GM19438 (cell line): ENCODE results near the gene ZDHHC14.
A peak's percentile ranks its signal among the peaks of the same experiment; 100 is the strongest.

ENCODE experiments used
- ATAC-seq: cut with Tn5 transposase; IDR thresholded peaks from one replicate; pipeline ENCODE4 v1.9.1; 2021; ENCODE audit warnings: low read depth; ENCODE audit not compliant: unreplicated experiment

ZDHHC14 gene

GRCh38 chr6:157525918-157526425, 145.0 kb downstream of the ZDHHC14 start:
- no peak for ATAC-seq

GRCh38 chr6:157527471-157527907, 146.5 kb downstream of the ZDHHC14 start:
- ATAC-seq: peak; percentile 70

DNA sequence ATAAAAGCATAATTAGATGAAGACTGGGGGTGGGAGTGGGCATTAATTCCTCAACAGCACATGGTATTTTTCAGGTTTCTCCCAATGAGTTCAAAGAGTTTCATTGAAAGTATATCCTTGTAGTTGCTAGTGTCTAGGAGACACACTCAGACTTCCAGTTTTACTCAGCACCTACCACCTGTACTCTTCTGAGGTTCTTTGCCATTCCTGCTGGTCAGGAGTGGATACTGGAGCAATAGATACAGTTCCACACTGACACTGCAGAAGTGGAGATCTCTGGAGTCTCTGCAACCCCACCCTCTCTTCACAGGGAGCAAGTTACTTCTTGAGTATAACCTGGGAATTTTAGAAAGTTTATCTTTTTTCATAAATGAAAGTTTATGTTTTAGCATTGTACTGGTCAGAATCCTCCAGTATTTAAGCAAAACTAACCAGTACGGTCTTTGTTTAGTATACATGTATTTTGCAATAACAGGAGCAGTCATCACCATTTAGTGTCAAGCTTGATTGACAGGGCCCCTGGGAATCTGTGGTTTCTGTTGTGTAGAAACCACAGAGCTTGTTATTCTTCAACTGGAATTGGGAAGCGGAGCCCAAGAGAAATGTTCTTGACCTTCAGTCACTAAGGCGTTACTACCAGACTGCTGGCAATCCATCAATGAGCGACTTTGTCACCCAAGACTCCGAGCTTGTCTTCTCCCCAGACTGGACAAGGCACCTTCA, 148.1 kb downstream of the ZDHHC14 start:
- no peak for ATAC-seq

- no peak for ATAC-seq
Measured at GRCh38 chr6:157529654-157530039, 148.7 kb downstream of the ZDHHC14 start.

- no peak for ATAC-seq
Measured at GRCh38 chr6:157530126-157530525, 149.1 kb downstream of the ZDHHC14 start.

DNA sequence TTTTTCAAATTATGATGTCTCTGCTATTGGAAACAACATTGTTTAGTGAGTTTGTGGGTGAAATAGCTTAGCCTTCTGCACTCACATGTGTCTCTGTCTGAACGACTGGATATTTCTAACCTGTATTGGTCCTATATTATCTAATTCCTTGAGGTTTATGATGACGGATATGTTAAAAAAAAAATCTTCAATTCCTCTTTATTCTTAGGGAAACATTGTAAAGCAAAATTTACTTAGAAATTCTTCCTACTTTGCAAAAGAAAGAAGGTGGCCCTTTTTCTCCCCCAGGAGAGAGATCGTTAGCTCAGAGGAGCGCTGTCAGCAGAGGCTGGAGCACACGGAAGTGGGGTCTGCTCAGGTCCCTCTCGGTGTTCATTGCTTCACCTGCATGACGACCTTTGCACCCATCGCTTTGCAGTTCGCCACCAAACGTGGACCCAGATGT, 149.8 kb downstream of the ZDHHC14 start:
- no peak for ATAC-seq

DNA sequence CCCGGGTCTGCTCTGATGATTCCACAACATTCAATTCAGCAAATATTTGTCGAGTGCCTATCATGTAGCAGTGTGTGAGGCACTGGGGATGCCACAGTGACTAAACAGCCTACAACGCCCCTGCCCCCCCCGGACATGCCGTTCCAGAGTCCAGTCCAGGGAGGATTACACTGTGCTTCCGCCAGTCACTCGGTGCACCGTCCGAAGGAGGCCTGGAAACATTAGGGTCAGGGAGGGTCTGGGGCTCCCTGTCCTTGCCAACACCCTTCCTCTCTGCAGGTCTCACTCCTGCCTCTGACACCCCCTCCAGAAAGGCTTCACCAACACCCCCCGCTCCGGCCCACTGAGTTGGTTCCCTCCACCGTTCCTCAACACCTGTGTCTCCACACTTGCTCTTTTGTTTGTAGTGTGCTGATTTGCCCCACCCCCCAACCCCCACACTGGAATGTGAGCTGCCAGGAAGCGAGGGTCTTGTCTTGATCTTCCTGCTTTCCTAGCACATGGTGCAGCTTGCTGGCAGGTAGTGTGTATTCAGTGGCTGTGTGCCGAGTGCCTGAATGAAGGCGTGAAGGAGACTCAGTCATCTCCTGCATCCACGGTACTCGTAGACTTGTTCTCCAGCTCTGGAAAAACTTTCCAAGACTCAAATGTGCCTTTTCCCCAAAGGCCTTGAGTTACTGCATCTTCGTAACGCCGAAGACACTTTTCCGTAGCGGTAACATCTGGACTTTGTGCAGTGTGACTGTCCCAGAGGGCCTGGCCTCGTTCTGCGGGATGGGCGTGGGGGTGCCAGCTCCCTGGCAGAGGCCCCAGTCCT, 150.4 kb downstream of the ZDHHC14 start:
- ATAC-seq: no peak

DNA sequence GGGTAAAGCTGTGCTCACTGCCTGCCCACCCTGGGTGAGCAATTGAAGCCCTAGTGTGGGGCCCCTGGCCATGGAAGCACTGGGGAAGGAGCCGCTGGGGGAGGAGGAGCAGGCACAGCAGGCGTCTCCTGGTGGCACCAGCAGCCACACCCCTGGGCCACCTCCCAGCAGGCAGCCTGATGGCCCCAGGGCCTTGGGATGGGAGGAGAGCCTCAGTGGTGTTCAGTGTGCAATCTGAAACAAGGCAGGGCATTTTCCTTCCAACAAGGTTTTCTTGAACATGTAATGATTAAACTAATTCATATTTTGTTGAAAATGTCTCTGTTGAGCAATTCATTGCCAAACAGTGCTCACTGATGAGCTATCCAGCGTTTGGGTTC, 151.0 kb downstream of the ZDHHC14 start:
- no peak for ATAC-seq

DNA sequence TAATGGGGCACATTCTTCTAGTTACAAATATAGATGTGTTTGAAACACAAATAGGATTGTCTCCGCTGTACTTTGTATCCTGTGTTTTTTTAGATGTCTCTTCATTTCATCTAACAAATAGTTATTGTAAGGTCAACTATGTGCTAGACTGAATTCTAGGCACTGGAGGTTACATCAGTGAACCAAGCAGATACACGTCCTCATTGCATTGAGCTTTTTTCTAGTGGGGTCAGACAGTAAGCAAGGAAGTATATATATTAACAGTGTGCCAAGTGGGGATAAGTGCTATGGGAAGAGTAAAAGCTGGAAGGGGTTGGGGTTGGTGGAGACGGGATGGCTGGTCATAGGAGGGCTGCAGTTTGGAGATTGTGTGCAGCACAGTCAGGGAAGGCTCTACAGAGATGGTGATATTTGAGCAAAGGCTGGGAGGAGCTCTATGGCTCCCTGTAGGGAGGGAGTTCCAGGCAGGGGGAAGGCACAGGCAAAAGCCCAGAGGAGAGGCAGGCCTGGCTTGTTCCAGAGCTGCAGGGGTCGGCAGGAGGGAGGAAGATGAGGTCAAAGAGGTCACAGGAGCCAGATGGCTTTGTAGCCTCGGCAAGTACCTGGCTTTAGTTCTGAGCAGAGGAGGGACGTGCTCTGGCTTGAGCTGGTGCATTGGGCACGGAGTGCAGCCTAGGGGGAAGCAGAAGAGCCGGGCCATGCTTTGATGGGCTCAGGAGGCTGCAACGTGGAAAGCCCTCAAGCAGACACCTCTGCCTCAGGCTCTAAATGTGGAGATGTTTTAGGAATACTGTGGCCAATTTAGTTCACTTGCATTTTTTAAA, 152.3 kb downstream of the ZDHHC14 start:
- ATAC-seq: no peak

- ATAC-seq: no peak
Measured at GRCh38 chr6:157534134-157534871, 153.3 kb downstream of the ZDHHC14 start.

GRCh38 chr6:157534977-157535339, 154.0 kb downstream of the ZDHHC14 start:
- ATAC-seq: no peak

GRCh38 chr6:157535340-157536222, 154.6 kb downstream of the ZDHHC14 start:
- peak; percentile 50 for ATAC-seq

DNA sequence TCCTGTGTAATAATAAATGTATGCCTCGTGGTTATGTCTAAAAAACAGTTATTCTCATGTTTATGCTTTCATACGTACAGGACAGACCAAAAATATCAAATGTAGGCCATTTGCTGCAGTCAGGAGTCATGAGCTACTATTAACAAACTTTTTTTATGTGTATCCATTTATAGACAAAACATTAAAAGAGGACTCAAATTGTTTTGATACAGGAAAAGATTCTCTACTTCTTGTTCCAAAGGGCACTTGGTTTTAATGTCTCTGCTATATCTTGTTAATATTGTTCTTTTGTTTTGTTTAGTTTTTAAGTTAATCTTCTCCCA, 155.2 kb downstream of the ZDHHC14 start:
- no peak for ATAC-seq

DNA sequence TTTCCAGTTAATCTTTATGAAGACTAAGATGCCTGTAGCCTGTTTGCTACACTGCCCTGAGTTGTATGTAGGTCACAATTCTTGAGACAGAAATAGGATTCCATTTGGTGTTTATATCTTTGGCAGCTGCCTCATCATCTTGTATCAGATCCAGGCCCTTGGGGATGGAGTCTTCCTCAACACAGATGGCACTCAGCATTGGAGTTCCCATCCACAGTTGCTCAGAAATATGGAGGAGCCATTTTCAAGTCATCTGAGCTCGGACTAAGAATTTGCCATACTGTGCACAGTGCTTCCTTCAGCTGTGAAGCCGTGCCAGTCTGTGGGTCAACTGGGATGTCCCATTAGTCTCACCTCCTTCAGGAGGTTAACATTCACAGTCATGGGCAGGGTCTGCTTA, 156.6 kb downstream of the ZDHHC14 start:
- no peak for ATAC-seq

DNA sequence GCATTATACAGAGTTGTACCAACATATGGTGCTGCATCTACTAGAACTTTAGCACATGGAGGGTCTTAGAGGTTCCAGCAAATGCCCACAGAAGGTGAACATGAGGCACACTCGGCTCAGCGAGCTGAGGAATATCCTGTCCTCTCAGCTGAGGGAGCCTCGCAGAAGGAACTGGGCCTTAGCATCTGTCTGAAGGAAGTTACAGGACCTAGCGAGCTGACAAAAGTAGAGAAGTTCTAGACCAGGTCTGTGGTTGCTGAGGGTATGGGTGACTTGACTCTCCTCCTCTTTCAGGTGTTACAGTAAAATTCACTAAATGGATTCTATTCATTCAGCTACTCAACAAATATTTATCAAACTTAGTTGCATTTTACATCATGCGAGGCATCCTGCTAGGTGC, 157.2 kb downstream of the ZDHHC14 start:
- ATAC-seq: no peak

GRCh38 chr6:157538698-157539097, 157.7 kb downstream of the ZDHHC14 start:
- no peak for ATAC-seq

- ATAC-seq: no peak
Measured at GRCh38 chr6:157539421-157539822, 158.4 kb downstream of the ZDHHC14 start.

GRCh38 chr6:157539900-157540752, 159.1 kb downstream of the ZDHHC14 start:
- no peak for ATAC-seq
